ENCODE measurements around the gene CCDC174.
"Not testable (repeated sequence)": the region's sequence is repeated elsewhere in the genome, so short reads cannot be mapped to it uniquely, and the experiment has no call there.

The CCDC174 gene

DNA sequence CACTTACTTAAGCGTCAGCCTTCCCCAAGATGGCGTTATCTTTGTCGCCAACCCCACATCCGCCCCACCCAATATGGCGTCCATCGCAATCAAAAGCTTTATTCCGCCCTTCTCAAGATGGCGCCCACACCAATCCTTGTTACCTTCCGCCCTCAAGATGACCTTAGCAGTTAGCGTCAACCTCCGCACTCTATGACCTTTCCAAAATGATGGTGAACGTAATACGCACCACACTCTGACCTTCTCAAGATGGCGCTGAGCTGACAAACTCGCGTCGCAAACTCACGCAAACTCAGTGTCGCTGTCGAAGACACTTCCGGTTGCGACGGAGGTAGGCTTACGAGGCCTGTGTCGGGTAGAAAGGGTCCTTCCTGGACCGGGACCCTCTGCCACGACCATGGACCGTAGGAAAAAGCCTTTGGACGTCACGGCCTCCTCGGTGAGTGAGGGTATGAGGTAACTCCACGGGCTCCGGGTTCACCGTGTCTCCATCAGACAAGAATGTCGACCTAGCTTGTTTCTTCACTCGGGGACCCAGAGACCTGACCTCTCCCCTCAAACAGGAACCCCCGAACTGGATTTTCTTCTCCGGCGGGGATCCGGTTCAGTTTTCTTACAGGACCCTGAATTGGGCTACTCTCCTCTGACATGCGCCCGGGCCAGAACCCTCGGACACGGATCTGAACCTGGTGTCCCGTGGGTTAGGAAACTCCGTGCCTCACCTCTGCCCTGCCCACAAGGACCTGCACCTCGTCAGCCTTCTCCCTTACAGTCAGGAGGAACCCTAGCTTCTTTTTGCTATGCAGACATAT, at the start of gene CCDC174:
TSS of gene CCDC174 (plus strand) at position 323 of the 812 bp plus-strand sequence. CDS start at position 398, 75 bp downstream.
- H3K4me3 ChIP-seq = peak within 1 kb of the TSS; percentile 70
- in situ Hi-C loops (cut with MboI; ENCODE audit: low sequenced_read_pairs) = no loop called here
- peak; percentile 94 to 98 for DNase-seq (ENCODE audit: low spot score in 2 of 2)

DNA sequence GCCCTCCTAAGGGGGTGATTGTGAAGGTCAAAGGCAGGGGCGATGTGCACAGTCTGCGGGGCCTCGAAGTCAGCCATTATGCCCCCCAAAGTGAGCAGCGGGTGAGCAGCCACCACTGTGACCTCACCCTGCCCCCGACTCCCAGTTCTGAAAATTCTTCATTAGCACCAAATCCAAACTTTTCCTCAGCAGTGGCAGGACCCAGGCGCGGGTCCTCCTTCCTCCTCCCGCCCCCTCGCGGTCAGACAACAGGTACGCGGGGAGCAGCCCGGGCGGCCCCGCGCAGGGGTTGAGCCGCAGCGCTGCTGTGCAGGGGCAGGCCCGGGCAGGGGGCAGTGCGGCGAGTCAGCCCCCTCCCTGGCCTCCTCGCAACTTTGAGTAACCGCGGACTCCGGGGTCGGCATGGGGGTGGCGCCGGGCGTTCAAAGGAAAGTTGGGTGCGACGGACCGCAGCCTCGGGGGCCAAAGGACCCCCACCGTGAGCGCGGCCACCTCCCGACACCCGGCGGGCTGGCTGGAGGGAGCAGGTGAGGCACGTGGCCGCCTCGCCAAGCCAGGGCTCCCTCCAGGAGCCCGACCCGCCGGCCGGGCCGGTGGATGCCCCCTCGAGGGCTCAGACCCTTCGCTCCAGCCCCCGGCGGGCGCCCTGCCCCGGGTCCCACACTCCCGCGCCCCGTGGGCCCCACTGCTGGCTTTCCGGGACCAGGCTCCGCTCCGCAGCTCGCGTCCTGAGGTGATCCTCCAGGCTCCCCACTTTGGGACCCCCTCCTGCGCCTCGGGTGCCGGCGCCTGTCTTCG, 49.4 kb upstream of the CCDC174 start:
- Histone ChIP-seq H3K9me3 (no peaks in the 10 kb centered on the region), H3K4me1 (no peaks in the 10 kb centered on the region), H3K27me3 (ENCODE audit: low read depth) (peaks cover 13% of the 10 kb centered on the region), H3K4me3 (peak overlapping the region; percentile 28), H3K36me3 (replicated peaks) (no peaks in the 10 kb centered on the region)
- in situ Hi-C loops (cut with MboI; ENCODE audit: low sequenced_read_pairs) = no loop called here
- peak in 1 of 2 experiments; percentile 59 for DNase-seq (ENCODE audit: low spot score in 2 of 2)

More for the DNA sequence above, at the start of gene CCDC174:
- no peaks in the 10 kb centered on the region for H3K9me3 ChIP-seq
- no peaks in the 10 kb centered on the region for H3K27me3 ChIP-seq (ENCODE audit: low read depth)
- peaks cover 17% of the 10 kb centered on the region for H3K36me3 ChIP-seq (replicated peaks)
- peaks cover 18% of the 10 kb centered on the region for H3K4me1 ChIP-seq

DNA sequence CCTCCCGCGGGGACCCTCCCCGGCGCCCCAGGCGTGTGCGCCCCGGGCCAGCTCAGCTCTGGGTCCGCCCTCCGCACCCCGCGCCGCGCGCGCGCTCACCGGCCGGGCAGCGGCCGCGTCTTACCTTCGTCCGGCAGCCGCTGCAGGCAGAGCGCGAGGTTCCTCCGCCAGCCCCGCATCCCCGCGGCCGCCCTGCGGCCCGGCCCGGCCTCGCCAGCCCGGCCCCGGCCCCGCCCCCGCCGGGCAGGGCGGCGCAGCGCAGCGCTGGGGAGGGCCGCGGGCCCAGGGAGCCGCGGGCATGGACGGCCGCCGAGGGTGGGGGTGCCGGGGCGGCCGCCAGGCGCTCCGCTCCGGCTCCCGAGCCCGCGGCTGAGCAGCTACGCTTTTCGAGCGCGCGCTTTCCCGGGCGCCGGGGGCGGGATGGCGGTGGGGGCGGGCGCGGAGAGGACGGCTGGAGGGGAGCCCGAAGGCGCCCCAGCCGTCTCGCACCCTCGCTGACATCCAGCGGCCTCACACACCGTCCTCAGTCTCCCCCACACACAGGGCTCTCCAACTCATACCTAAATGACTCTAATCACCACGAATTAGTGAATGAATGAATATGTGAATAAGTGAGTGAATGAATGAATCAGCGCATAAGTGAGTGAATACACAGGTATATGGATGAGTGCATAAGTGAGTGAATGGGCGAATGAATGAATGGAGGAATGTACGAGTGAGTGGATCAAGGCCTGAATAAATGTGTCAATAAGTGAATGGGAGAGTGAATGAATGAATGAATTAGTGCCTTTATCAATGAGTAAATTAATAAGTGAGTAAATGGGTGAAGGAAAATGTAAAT, 48.5 kb upstream of the CCDC174 start:
- H3K4me1 ChIP-seq = no peaks in the 10 kb centered on the region
- no peaks in the 10 kb centered on the region for H3K36me3 ChIP-seq (replicated peaks)
- no peaks in the 10 kb centered on the region for H3K9me3 ChIP-seq
- H3K4me3 ChIP-seq = peak overlapping the region; percentile 28
- in situ Hi-C loops (cut with MboI; ENCODE audit: low sequenced_read_pairs) = no loop called here
- peak in 1 of 2 experiments; percentile 35 for DNase-seq (ENCODE audit: low spot score in 2 of 2)
- peaks cover 13% of the 10 kb centered on the region for H3K27me3 ChIP-seq (ENCODE audit: low read depth)

DNA sequence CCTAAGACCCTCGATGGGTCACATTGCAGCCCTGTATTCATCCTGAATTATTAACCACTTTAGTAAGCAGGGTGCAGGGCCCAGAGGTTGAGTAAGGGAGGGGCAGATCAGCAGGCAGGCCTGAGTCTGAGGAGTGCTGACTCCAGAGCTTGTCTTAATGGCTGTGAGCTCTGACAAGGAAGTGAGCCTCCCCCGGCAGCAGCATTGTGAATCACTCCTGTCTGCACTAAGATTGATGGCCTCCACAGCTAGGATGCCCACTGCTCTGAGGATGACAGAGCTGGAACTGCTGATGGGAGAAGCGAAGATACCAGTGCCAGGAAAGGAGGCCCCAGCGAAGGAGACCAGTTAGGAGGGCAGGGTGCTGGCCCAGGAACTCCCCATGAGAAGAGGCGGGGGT, 46.5 kb upstream of the CCDC174 start:
- Histone ChIP-seq H3K9me3 (no peaks in the 10 kb centered on the region), H3K4me3 (no peak overlapping the region), H3K36me3 (replicated peaks) (no peaks in the 10 kb centered on the region), H3K4me1 (no peaks in the 10 kb centered on the region), H3K27me3 (ENCODE audit: low read depth) (peaks cover 19% of the 10 kb centered on the region)
- DNase-seq (ENCODE audit: low spot score in 2 of 2) = no peak
- in situ Hi-C loops (cut with MboI; ENCODE audit: low sequenced_read_pairs) = no loop called here

DNA sequence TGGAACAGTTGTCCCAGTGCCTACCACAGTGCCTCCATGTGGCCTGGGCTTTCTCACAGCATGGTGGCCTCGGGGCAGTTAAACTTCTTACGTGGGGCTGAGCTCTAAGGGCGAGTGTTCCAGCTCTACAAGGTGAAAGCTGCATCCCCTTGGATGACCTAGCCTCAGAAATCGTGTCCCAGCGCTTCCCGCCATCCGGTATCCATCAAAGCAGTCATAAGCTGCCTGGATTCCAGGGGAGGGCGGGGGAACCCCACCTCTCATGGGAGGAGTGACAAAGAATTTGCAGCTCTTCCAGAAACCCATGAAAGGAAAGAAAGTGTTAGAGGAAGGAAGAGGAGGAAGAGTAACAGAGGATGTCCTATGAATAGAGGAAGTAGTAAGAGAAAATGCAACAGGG, 45.8 kb upstream of the CCDC174 start:
- H3K4me3 ChIP-seq = no peak overlapping the region
- in situ Hi-C loops (cut with MboI; ENCODE audit: low sequenced_read_pairs) = no loop called here
- H3K27me3 ChIP-seq (ENCODE audit: low read depth) = peaks cover 24% of the 10 kb centered on the region
- DNase-seq (ENCODE audit: low spot score in 2 of 2) = no peak
- no peaks in the 10 kb centered on the region for H3K36me3 ChIP-seq (replicated peaks)
- no peaks in the 10 kb centered on the region for H3K4me1 ChIP-seq
- no peaks in the 10 kb centered on the region for H3K9me3 ChIP-seq

DNA sequence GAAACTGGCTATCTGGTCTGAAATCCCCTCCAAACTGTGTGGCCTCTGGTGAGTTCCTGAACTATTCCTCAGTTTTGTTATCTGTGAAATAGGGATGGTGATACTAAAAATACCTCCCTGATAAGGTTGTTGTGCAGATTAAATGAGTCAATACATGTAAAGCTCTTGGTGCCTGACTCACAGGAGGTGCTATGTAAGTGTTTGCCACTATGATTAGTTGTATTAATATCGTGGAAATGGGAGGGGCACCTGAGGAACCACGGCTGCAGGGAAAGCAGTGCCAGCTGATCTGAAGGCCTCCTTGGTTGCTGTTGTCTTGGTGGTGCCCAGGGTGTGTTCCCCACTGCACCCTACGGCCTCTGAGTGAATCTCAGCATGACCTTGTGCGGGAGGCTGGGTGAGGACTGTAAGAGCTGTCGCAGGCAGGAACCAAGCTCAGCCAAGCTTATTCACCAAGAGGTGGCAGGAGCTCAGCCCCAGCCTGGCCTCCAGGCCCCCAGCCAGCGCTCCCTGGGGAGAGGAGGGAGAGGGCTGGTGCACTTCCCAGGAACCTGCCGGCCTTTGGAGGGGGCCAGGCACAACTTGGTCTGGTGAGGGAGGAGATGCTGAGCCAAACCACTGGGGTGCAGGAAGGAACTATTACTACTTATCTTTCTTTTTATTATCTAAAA, 44.8 kb upstream of the CCDC174 start:
- Histone ChIP-seq H3K4me3 (no peak overlapping the region), H3K36me3 (replicated peaks) (no peaks in the 10 kb centered on the region)
- in situ Hi-C loops (cut with MboI; ENCODE audit: low sequenced_read_pairs) = no loop called here

DNA sequence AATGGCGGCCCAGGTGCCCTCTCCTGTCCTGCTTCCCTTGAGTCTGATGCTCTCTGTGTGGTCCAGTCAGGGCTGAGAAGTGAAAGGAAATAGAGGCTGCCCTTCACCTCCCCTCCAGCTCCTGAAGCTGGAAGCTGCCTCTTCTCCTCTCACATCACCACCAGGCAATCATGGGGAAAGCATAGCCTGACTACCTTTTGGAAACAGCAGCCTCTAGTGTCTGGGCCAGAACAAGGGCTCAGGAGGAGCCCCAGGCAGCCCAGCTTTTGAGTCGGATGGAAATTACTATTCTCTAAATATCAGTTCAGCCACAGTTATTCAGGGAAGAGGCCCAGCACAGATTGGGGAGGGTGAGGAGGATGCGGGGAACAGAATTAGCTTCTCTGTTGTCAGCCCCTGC, 43.3 kb upstream of the CCDC174 start:
- H3K4me1 ChIP-seq = no peaks in the 10 kb centered on the region
- in situ Hi-C loops (cut with MboI; ENCODE audit: low sequenced_read_pairs) = no loop called here
- H3K4me3 ChIP-seq = no peak overlapping the region
- no peak for DNase-seq (ENCODE audit: low spot score in 2 of 2)
- peaks cover 33% of the 10 kb centered on the region for H3K27me3 ChIP-seq (ENCODE audit: low read depth)
- no peaks in the 10 kb centered on the region for H3K36me3 ChIP-seq (replicated peaks)
- H3K9me3 ChIP-seq = no peaks in the 10 kb centered on the region

More for the DNA sequence above, 44.8 kb upstream of the CCDC174 start:
- Histone ChIP-seq H3K27me3 (ENCODE audit: low read depth) (peaks cover 30% of the 10 kb centered on the region), H3K4me1 (no peaks in the 10 kb centered on the region), H3K9me3 (no peaks in the 10 kb centered on the region)
- DNase-seq (ENCODE audit: low spot score in 2 of 2) = no peak

DNA sequence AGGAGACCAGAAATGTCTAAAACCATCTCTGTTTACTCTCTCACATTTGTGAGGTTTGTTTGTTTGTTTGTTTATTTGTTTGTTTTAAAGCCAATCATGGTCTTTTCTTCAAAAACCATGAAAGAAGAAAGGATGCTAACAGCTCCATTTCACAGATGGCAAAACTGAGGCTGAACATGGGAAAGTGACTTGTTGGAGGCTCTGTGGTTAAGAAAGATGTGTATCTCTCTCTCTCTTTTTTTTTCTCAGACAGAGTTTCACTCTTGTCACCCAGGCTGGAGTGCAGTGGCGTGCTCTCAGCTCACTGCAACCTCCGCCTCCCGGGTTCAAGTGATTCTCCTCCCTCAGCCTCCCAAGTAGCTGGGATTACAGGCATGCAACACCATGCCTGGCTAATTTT, 42.5 kb upstream of the CCDC174 start:
- H3K9me3 ChIP-seq; in situ Hi-C loops (cut with MboI; ENCODE audit: low sequenced_read_pairs); H3K4me3 ChIP-seq; H3K4me1 ChIP-seq; H3K36me3 ChIP-seq (replicated peaks); DNase-seq (ENCODE audit: low spot score in 2 of 2): not testable (repeated sequence)
- peaks cover 34% of the 10 kb centered on the region for H3K27me3 ChIP-seq (ENCODE audit: low read depth)

DNA sequence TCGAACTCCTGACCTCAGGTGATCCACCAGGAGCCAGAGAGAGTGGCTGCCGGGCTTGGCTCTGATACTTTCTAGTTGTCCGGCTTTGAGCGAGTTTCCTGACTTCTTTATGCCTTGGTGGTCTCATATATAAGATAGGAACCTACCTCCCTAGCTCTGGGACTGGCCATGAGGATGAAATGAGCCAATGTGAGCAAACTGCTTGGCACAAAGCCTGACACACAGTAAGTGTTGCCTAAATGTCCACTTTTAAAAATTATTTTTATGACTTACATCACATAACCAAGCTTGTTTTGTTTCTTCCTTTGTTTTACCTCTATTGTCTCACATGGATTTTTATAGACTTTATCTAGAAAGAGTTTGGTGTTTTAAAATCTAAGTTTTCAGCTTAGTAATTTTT, 42.1 kb upstream of the CCDC174 start:
- H3K4me3 ChIP-seq = no peak overlapping the region
- DNase-seq (ENCODE audit: low spot score in 2 of 2) = no peak
- H3K4me1 ChIP-seq = no peaks in the 10 kb centered on the region
- in situ Hi-C loops (cut with MboI; ENCODE audit: low sequenced_read_pairs) = no loop called here
- no peaks in the 10 kb centered on the region for H3K36me3 ChIP-seq (replicated peaks)
- H3K9me3 ChIP-seq = no peaks in the 10 kb centered on the region
- H3K27me3 ChIP-seq (ENCODE audit: low read depth) = peaks cover 36% of the 10 kb centered on the region

DNA sequence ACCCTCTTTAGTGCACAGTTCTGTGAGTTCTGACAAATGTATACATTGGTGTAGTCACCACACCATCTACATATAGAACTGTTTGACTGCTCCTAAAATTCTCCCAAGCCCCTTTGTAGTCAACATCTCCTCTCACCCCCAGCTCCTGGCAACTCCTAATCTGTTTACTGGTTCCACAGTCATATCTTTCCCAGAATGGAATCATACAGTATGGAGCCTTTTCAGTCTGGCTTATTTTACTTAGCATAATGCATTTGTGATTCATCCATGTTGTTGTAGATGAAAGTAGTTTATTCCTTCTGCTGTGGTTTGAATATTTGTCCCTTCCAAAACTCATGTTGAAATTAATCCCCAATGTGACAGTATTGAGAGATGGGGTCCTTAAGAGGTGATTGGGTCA, 41.6 kb upstream of the CCDC174 start:
- in situ Hi-C loops (cut with MboI; ENCODE audit: low sequenced_read_pairs) = no loop called here
- Histone ChIP-seq H3K4me1 (no peaks in the 10 kb centered on the region), H3K9me3 (no peaks in the 10 kb centered on the region), H3K4me3 (no peak overlapping the region), H3K36me3 (replicated peaks) (no peaks in the 10 kb centered on the region), H3K27me3 (ENCODE audit: low read depth) (peaks cover 36% of the 10 kb centered on the region)
- no peak for DNase-seq (ENCODE audit: low spot score in 2 of 2)

DNA sequence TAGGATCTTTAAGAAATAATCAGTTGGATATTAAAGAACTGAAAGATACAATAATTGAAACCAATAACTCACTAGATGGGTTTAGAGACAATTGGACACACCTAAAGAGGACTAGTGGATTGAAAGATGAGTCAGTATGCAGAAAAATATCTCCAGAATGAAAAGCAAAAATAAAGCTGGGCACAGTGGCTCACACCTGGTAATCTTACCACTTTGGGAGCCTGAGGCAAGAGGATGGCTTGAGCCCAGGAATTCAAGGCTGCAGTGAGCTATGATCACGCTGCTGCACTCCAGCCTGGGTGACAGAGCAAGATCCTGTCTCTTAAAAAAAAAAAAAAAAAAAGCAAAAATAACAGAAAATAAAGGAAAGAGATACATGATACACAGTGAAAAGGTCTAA, 37.4 kb upstream of the CCDC174 start:
- H3K9me3 ChIP-seq = no peaks in the 10 kb centered on the region
- H3K4me3 ChIP-seq = no peak overlapping the region
- H3K36me3 ChIP-seq (replicated peaks) = no peaks in the 10 kb centered on the region
- peaks cover 36% of the 10 kb centered on the region for H3K27me3 ChIP-seq (ENCODE audit: low read depth)
- H3K4me1 ChIP-seq = no peaks in the 10 kb centered on the region
- DNase-seq (ENCODE audit: low spot score in 2 of 2) = no peak
- in situ Hi-C loops (cut with MboI; ENCODE audit: low sequenced_read_pairs) = no loop called here

DNA sequence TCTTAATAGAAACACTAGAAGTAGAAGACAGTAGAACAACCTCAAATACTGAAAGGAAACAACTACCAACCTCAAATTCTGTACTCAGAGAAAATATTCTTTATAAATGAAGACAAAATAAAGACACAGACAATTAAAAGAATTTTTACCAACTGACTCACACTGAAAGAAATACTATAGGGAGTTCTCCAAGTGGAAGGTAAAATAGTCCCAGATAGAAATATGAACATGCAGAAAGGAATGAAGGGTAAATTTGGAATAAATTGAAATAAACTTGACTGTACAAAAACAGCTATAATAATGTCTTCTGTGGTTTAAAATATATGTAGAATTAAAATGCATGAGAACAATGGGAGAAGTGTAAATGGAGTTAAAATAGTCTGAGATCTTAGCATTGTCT, 36.7 kb upstream of the CCDC174 start:
- H3K4me1 ChIP-seq = no peaks in the 10 kb centered on the region
- in situ Hi-C loops (cut with MboI; ENCODE audit: low sequenced_read_pairs) = no loop called here
- H3K4me3 ChIP-seq = no peak overlapping the region
- H3K36me3 ChIP-seq (replicated peaks) = no peaks in the 10 kb centered on the region
- no peaks in the 10 kb centered on the region for H3K9me3 ChIP-seq
- peaks cover 31% of the 10 kb centered on the region for H3K27me3 ChIP-seq (ENCODE audit: low read depth)
- DNase-seq (ENCODE audit: low spot score in 2 of 2) = no peak

All from HAP-1 (cell line).